H1 (cell line): ENCODE results near the gene TNIK. TPM values are rescaled to one million over a fixed set of nuclear protein-coding genes. Genes with fewer than 3 reads are reported as not detected.

Experiments
- CTCF ChIA-PET: fragments of 300-600 bp; sonication (Branson Sonifier 250); formaldehyde crosslinking; loops from one replicate; lab custom pipeline; 2021; ENCODE audit not compliant: partially characterized antibody; lab: Charles Lee
- POLR2A ChIA-PET: fragments of 300-600 bp; sonication (Branson Sonifier 250); formaldehyde crosslinking; loops from one replicate; lab custom pipeline; 2021; ENCODE audit warnings: inconsistent platforms; ENCODE audit not compliant: partially characterized antibody; lab: Charles Lee
- DNase-seq, 2 experiments: peaks; one replicate each; pipeline versions ENCODE4 v3.0.0 to v3.0.0-alpha.2; 2010 to 2022; ENCODE audit warnings: low spot score in 2 of 2, low read depth in 1 of 2, mixed read lengths in 1 of 2
- FAIRE-seq: peaks from 2 replicates; lab custom pipeline; 2011; peaks lifted over from hg19 to GRCh38; lab: Jason Lieb, UNC
- H2AFZ ChIP-seq: 2 replicates; pipeline ENCODE4 v1.8.1; 2012; ENCODE audit warnings: low read length, inconsistent platforms
- H2AK5ac ChIP-seq: 2 replicates; pipeline ENCODE4 v1.6.1; 2013; ENCODE audit warnings: low read depth, low read length
- H2BK120ac ChIP-seq: replicated peaks from 2 replicates; pipeline ENCODE3; 2013; ENCODE audit warnings: low read depth, low read length, inconsistent platforms
- H2BK12ac ChIP-seq: 2 replicates; pipeline ENCODE4 v1.6.1; 2013; ENCODE audit warnings: low read depth, low read length
- H2BK15ac ChIP-seq: 2 replicates; pipeline ENCODE4 v1.6.1; 2013; ENCODE audit warnings: low read length
- H2BK20ac ChIP-seq: 2 replicates; pipeline ENCODE4 v1.6.1; 2013; ENCODE audit warnings: low read length
- H2BK5ac ChIP-seq: 2 replicates; pipeline ENCODE4 v1.6.1; 2013; ENCODE audit warnings: low read depth, low read length
- H3K14ac ChIP-seq: 2 replicates; pipeline ENCODE4 v1.6.1; 2013; ENCODE audit warnings: inconsistent platforms; ENCODE audit not compliant: insufficient read length
- H3K18ac ChIP-seq: 2 replicates; pipeline ENCODE4 v1.6.1; 2013; ENCODE audit warnings: low read length; ENCODE audit errors: extremely low read depth
- H3K23ac ChIP-seq: 2 replicates; pipeline ENCODE4 v1.6.1; 2013; ENCODE audit warnings: inconsistent platforms; ENCODE audit not compliant: insufficient read length
- H3K23me2 ChIP-seq: 2 replicates; pipeline ENCODE4 v1.6.1; 2013; ENCODE audit warnings: low read depth, low read length
- H3K27ac ChIP-seq: 2 replicates; pipeline ENCODE4 v1.6.1; 2011; ENCODE audit warnings: low read depth, low read length, inconsistent platforms
- H3K27me3 ChIP-seq, 4 experiments: replicated peaks in 1 of 4; 1 replicate in 1 of 4; 2 replicates in 3 of 4; pipeline versions ENCODE4 v1.6.1 to v1.8.1; 2011 to 2013; ENCODE audit warnings: low read length in 3 of 4, mild to moderate bottlenecking in 3 of 4, inconsistent platforms in 2 of 4, mixed read lengths in 2 of 4, moderate library complexity in 1 of 4; ENCODE audit not compliant: control insufficient read depth in 3 of 4, insufficient read depth in 3 of 4; ENCODE audit errors: extremely low read depth in 1 of 4
- H3K36me3 ChIP-seq, 4 experiments: 2 replicates each; pipeline versions ENCODE4 v1.6.1 to v1.8.1; 2011 to 2013; ENCODE audit warnings: mild to moderate bottlenecking in 4 of 4, low read length in 3 of 4, moderate library complexity in 2 of 4, control low read depth in 1 of 4, inconsistent platforms in 1 of 4; ENCODE audit not compliant: insufficient read depth in 4 of 4, control insufficient read depth in 2 of 4
- H3K4ac ChIP-seq: replicated peaks from 2 replicates; pipeline ENCODE3; 2013; ENCODE audit warnings: low read length, low read depth, mixed read lengths, inconsistent platforms; ENCODE audit not compliant: insufficient read length
- H3K4me1 ChIP-seq, 4 experiments: replicated peaks in 1 of 4; 1 replicate in 1 of 4; 2 replicates in 3 of 4; pipeline versions ENCODE4 v1.6.1 to v1.8.1; 2011 to 2013; ENCODE audit warnings: low read length in 3 of 4, inconsistent platforms in 2 of 4, mixed read lengths in 1 of 4; ENCODE audit not compliant: insufficient read depth in 4 of 4, control insufficient read depth in 3 of 4
- H3K4me2 ChIP-seq, 2 experiments: 2 replicates each; pipeline versions ENCODE4 v1.6.1 to v1.8.1; 2011 to 2013; ENCODE audit warnings: low read depth in 2 of 2, low read length in 2 of 2, control low read depth in 1 of 2, inconsistent platforms in 1 of 2, mild to moderate bottlenecking in 1 of 2; ENCODE audit not compliant: insufficient read depth in 1 of 2
- H3K4me3 ChIP-seq, 4 experiments: fragments of 200-600, 300-600 bp in 1 of 4; sonication (generic), shearing (Covaris generic), sonication (Bioruptor Twin) in 1 of 4; 2 replicates each; pipeline versions ENCODE4 v1.5.1 to v1.8.1; 2011 to 2016; ENCODE audit warnings: low read length in 4 of 4, low read depth in 3 of 4, control low read depth in 2 of 4, inconsistent platforms in 2 of 4, mild to moderate bottlenecking in 2 of 4, mixed read lengths in 1 of 4, moderate library complexity in 1 of 4; ENCODE audit not compliant: insufficient read depth in 2 of 4; ENCODE audit errors: extremely low read depth in 1 of 4
- H3K56ac ChIP-seq: replicated peaks from 2 replicates; pipeline ENCODE3; 2013; ENCODE audit warnings: low read depth, mild to moderate bottlenecking, mixed read lengths, low read length, inconsistent platforms; ENCODE audit not compliant: insufficient read length
- H3K79me1 ChIP-seq: 2 replicates; pipeline ENCODE4 v1.6.1; 2013; ENCODE audit warnings: low read depth, low read length, control low read depth
- H3K79me2 ChIP-seq, 2 experiments: 2 replicates each; pipeline versions ENCODE4 v1.6.1 to v1.8.1; 2012 to 2013; ENCODE audit warnings: low read length in 2 of 2, mild to moderate bottlenecking in 2 of 2, inconsistent platforms in 1 of 2; ENCODE audit not compliant: insufficient read depth in 2 of 2, control insufficient read depth in 1 of 2
- H3K9ac ChIP-seq, 4 experiments: replicated peaks in 1 of 4; 1 replicate in 1 of 4; 2 replicates in 3 of 4; pipeline versions ENCODE4 v1.6.1 to v1.8.1; 2011 to 2013; ENCODE audit warnings: low read depth in 3 of 4, low read length in 3 of 4, control low read depth in 2 of 4, mild to moderate bottlenecking in 2 of 4, moderate library complexity in 2 of 4, inconsistent platforms in 1 of 4; ENCODE audit errors: extremely low read depth in 1 of 4
- H3K9me3 ChIP-seq, 2 experiments: 2 replicates each; pipeline versions ENCODE4 v1.6.1 to v1.8.1; 2012 to 2013; ENCODE audit warnings: mild to moderate bottlenecking in 2 of 2, moderate library complexity in 2 of 2, control low read depth in 1 of 2, inconsistent platforms in 1 of 2, low read depth in 1 of 2, low read length in 1 of 2, mixed read lengths in 1 of 2; ENCODE audit not compliant: insufficient read depth in 2 of 2
- H4K20me1 ChIP-seq, 2 experiments: replicated peaks in 1 of 2; 2 replicates each; pipeline versions ENCODE3 to v1.8.1; 2011 to 2013; ENCODE audit warnings: inconsistent platforms in 2 of 2, low read length in 2 of 2, mild to moderate bottlenecking in 1 of 2; ENCODE audit not compliant: insufficient read depth in 2 of 2, control insufficient read depth in 1 of 2
- H4K5ac ChIP-seq: 2 replicates; pipeline ENCODE4 v1.6.1; 2013; ENCODE audit warnings: low read length, low read depth, mixed read lengths, inconsistent platforms; ENCODE audit not compliant: insufficient read length
- H4K8ac ChIP-seq: 2 replicates; pipeline ENCODE4 v1.8.0; 2013; ENCODE audit warnings: mild to moderate bottlenecking, moderate library complexity, low read length, inconsistent platforms; ENCODE audit not compliant: insufficient read depth; ENCODE audit errors: extremely low read depth
- H4K91ac ChIP-seq: replicated peaks from 2 replicates; pipeline ENCODE3; 2013; ENCODE audit warnings: low read length, mixed read lengths, inconsistent platforms; ENCODE audit not compliant: insufficient read length
- ASH2L ChIP-seq: fragments of 200-600, 300-600 bp; sonication (generic); IDR thresholded peaks from one replicate; pipeline ENCODE4 v1.7.1; 2017; ENCODE audit warnings: low read length
- BACH1 ChIP-seq: IDR thresholded peaks from 2 replicates; pipeline ENCODE4 v1.6.1; 2012; ENCODE audit warnings: low read length, improper control_type of control experiment
- CBX5 ChIP-seq: fragments of 300-800, 300-1000 bp; sonication (generic); IDR thresholded peaks from 2 replicates; pipeline ENCODE4 v1.7.1; 2016; ENCODE audit warnings: antibody characterized with exemption, low read length, low read depth
- EGR1 ChIP-seq: IDR thresholded peaks from 2 replicates; pipeline ENCODE4 v1.6.1; 2011; ENCODE audit warnings: low read depth, low read length, borderline replicate concordance
- GTF2F1 ChIP-seq: IDR thresholded peaks from 2 replicates; pipeline ENCODE4 v1.6.1; 2012; ENCODE audit warnings: low read depth, low read length, improper control_type of control experiment, borderline replicate concordance
- KDM1A ChIP-seq: fragments of 200-600, 300-600 bp; sonication (generic); IDR thresholded peaks from 2 replicates; pipeline ENCODE4 v1.7.1; 2016; ENCODE audit warnings: mild to moderate bottlenecking, low read length, borderline replicate concordance
- RBBP5 ChIP-seq: IDR thresholded peaks from 2 replicates; pipeline ENCODE4 v1.7.1; 2012; ENCODE audit warnings: low read depth, mild to moderate bottlenecking, inconsistent platforms, low read length, moderate library complexity, borderline replicate concordance
- RFX5 ChIP-seq: IDR thresholded peaks from 2 replicates; pipeline ENCODE4 v1.6.1; 2011; ENCODE audit warnings: low read depth, low read length, improper control_type of control experiment, borderline replicate concordance
- SP2 ChIP-seq: IDR thresholded peaks from 2 replicates; pipeline ENCODE4 v1.6.1; 2012; ENCODE audit warnings: mild to moderate bottlenecking, low read length, inconsistent platforms
- WGBS, 2 experiments: shearing (Covaris generic) in 1 of 2; methylation state at CpG; one replicate each; pipeline versions ENCODE4 v1.1.6 to v1.1.7; 2013 to 2015; ENCODE audit warnings: low lambda C conversion rate in 2 of 2, mixed read lengths in 2 of 2, inconsistent platforms in 1 of 2, low coverage in 1 of 2, missing lambda C conversion rate in 1 of 2; ENCODE audit not compliant: insufficient replicate concordance in 2 of 2, insufficient coverage in 1 of 2, insufficient read length in 1 of 2; ENCODE audit errors: extremely low coverage in 1 of 2, missing lambda C conversion rate in 1 of 2; 5-methylcytosine and 5-hydroxymethylcytosine counted together
- polyA plus RNA-seq, 7 experiments: library from polyadenylated mRNA; depleted of rRNA in 3 of 7; stranded (reverse) in 5 of 7; unstranded in 2 of 7; fragments of >200 nt in 5 of 7; fragments of 200-250 nt in 2 of 7; gene quantifications; 1 replicate in 5 of 7; 2 replicates in 1 of 7; 4 replicates in 1 of 7; pipeline versions ENCODE4 v1.2.1 to v1.2.3, GENCODE V29; 2011 to 2013; ENCODE audit warnings: missing spikeins in 2 of 7, mixed read lengths in 2 of 7
- total RNA-seq: library from RNA; stranded (reverse); fragmentation: NEBNext Ultra II Directional; extraction: Animal tissue kit (Norgen Biotek cat#: 25700); gene quantifications from 2 replicates; pipeline ENCODE4 v1.2.1, GENCODE V29; 2021
- TF ChIP-seq, protein P1 (sequence below): IDR thresholded peaks from 2 replicates; pipeline ENCODE4 v1.6.1; 2011; ENCODE audit warnings: low read depth, mild to moderate bottlenecking, low read length; ENCODE audit not compliant: insufficient read depth

Gene TNIK
- total and polyA plus RNA-seq, 2 of the 8 experiments (the other 6 are each of a cell fraction or from before 2014, with no cell fraction given), result 7.4 to 42.0 TPM

DNA sequence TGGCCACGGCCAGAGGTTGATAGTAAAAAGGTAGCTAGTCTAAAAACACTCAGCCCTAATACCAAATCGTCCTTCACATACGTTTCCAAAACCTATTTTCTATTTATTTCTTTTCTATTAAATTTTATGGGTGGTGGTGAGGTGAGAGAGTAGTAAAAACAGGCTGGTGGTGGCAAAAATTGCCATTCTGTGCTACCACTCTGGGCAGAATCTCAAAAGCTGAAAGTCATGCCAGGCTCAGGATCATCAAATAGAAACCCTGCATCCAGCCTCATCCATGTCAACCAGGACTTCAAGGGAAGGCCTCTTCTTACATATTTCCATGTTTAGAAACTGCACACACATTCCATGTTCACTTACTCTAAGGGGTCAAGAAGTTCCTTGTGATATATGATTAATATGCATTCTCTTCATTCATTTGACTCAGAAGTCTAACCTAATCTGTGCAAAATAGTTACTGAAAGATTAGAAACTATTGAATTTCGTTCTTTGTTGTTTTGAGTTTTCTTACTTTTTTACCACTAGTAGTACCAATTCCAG is 153.1 kb downstream of the TNIK start:
- no peak overlapping the region for H2BK12ac ChIP-seq
- H3K9ac ChIP-seq, result no peak overlapping the region
- H3K9me3 ChIP-seq, result no peaks in the 10 kb centered on the region
- no peak overlapping the region for H3K14ac ChIP-seq
- no peak overlapping the region for H3K56ac ChIP-seq
- no peaks in the 10 kb centered on the region for H3K36me3 ChIP-seq
- H2AK5ac ChIP-seq, result no peak overlapping the region
- H2AFZ ChIP-seq, result no peak overlapping the region
- H2BK15ac ChIP-seq, result no peak overlapping the region
- no peak overlapping the region for H3K4me3 ChIP-seq
- H3K4me2 ChIP-seq, result no peak overlapping the region
- peaks cover 0 to 48% of the 10 kb centered on the region in 2 experiments; a peak in 2 of 4 replicates for H3K79me2 ChIP-seq
- TF ChIP-seq CBX5 (no peak), SP2 (no peak), KDM1A (no peak), GTF2F1 (no peak), ASH2L (no peak), RFX5 (no peak), BACH1 (no peak), EGR1 (no peak), RBBP5 (no peak)
- TF ChIP-seq, protein P1, sequence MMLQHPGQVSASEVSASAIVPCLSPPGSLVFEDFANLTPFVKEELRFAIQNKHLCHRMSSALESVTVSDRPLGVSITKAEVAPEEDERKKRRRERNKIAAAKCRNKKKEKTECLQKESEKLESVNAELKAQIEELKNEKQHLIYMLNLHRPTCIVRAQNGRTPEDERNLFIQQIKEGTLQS, result no peak
- H3K27ac ChIP-seq, result no peak overlapping the region
- H3K18ac ChIP-seq, result no peak overlapping the region
- no peak overlapping the region for H3K23ac ChIP-seq
- no peak overlapping the region for H4K8ac ChIP-seq
- DNase-seq (no peak), FAIRE-seq (peak; percentile 62)
- CTCF ChIA-PET, result interaction anchor here (0.9 kb wide), 1 partner anchor 181 kb away, joined by 3 read pairs; no protein-coding TSS in a partner anchor
- no peak overlapping the region for H2BK5ac ChIP-seq
- POLR2A ChIA-PET, result no interaction called here
- no peak overlapping the region for H4K91ac ChIP-seq
- no peaks in the 10 kb centered on the region for H4K20me1 ChIP-seq
- WGBS, 2 experiments, result 90 to 100% methylated on average over 2 to 4 of the region's 4 CpGs
- no peak overlapping the region for H2BK120ac ChIP-seq
- no peak overlapping the region for H2BK20ac ChIP-seq
- no peaks in the 10 kb centered on the region for H3K23me2 ChIP-seq
- H3K4me1 ChIP-seq, result peaks cover 0 to 7% (median 2%) of the 10 kb centered on the region in 4 experiments; a peak in 3 of 7 replicates
- no peaks in the 10 kb centered on the region for H3K27me3 ChIP-seq
- H3K79me1 ChIP-seq, result no peaks in the 10 kb centered on the region
- H3K4ac ChIP-seq, result no peak overlapping the region
- H4K5ac ChIP-seq, result no peak overlapping the region
